GM23248 (cell line): Measurements from ENCODE around the gene SLC25A34. TPM values are rescaled to one million over a fixed set of nuclear protein-coding genes. Genes with fewer than 3 reads are reported as not detected.

Experiments
- DNase-seq: peaks from one replicate; pipeline ENCODE4 v3.0.0-alpha.2; 2015
- H2AFZ ChIP-seq: fragments of 200-600 bp; sonication (generic); 2 replicates; pipeline ENCODE4 v1.6.1; 2016; ENCODE audit warnings: antibody characterized with exemption
- H3F3A ChIP-seq: fragments of 200-600 bp; sonication (generic); 2 replicates; pipeline ENCODE4 v1.6.1; 2016; ENCODE audit warnings: mild to moderate bottlenecking, antibody characterized with exemption, mixed run types; ENCODE audit not compliant: insufficient read depth
- H3K27ac ChIP-seq: fragments of 200-600 bp; sonication (generic); 2 replicates; pipeline ENCODE4 v1.5.1; 2016; ENCODE audit warnings: mild to moderate bottlenecking
- H3K27me3 ChIP-seq: fragments of 200-600 bp; sonication (generic); replicated peaks from 2 replicates; pipeline ENCODE4 v1.6.1; 2016; ENCODE audit warnings: mild to moderate bottlenecking; ENCODE audit not compliant: insufficient read depth
- H3K36me3 ChIP-seq: fragments of 200-600 bp; sonication (generic); 2 replicates; pipeline ENCODE4 v1.6.1; 2016; ENCODE audit warnings: low read depth, mild to moderate bottlenecking
- H3K4me1 ChIP-seq: fragments of 200-600 bp; sonication (generic); 2 replicates; pipeline ENCODE4 v1.6.1; 2016; ENCODE audit warnings: mild to moderate bottlenecking; ENCODE audit not compliant: insufficient read depth
- H3K4me2 ChIP-seq: fragments of 200-600 bp; sonication (generic); one replicate; pipeline ENCODE4 v1.6.1; 2016; ENCODE audit warnings: mild to moderate bottlenecking; ENCODE audit not compliant: unreplicated experiment
- H3K4me3 ChIP-seq: fragments of 200-600 bp; sonication (generic); 2 replicates; pipeline ENCODE4 v1.5.1; 2016; ENCODE audit warnings: mild to moderate bottlenecking
- H3K79me2 ChIP-seq: fragments of 200-600 bp; sonication (generic); 2 replicates; pipeline ENCODE4 v1.6.1; 2016; ENCODE audit warnings: mild to moderate bottlenecking; ENCODE audit not compliant: insufficient read depth
- H3K9ac ChIP-seq: fragments of 200-600 bp; sonication (generic); 2 replicates; pipeline ENCODE4 v1.6.1; 2016; ENCODE audit warnings: mild to moderate bottlenecking
- H3K9me2 ChIP-seq: fragments of 200-600 bp; sonication (generic); 2 replicates; pipeline ENCODE4 v1.6.1; 2016; ENCODE audit warnings: mixed run types, mild to moderate bottlenecking, moderate library complexity; ENCODE audit not compliant: insufficient read depth
- H3K9me3 ChIP-seq: fragments of 200-600 bp; sonication (generic); one replicate; pipeline ENCODE4 v1.6.1; 2017; ENCODE audit warnings: low read depth
- H4K20me1 ChIP-seq: fragments of 200-600 bp; sonication (generic); 2 replicates; pipeline ENCODE4 v1.6.0; 2016; ENCODE audit not compliant: insufficient read depth
- EZH2 ChIP-seq: fragments of 200-600 bp; sonication (generic); IDR thresholded peaks from 2 replicates; pipeline ENCODE4 v1.6.1; 2018; ENCODE audit warnings: antibody characterized with exemption, mild to moderate bottlenecking; ENCODE audit not compliant: insufficient read depth, poor library complexity, severe bottlenecking
- EZH2phosphoT487 ChIP-seq: fragments of 200-600 bp; sonication (generic); IDR thresholded peaks from 2 replicates; pipeline ENCODE4 v1.6.1; 2018; ENCODE audit warnings: antibody characterized with exemption, moderate library complexity, mild to moderate bottlenecking, low read depth; ENCODE audit not compliant: insufficient read depth
- WGBS, 2 experiments: methylation state at CpG; one replicate each; pipeline ENCODE4 v1.1.6; 2015 to 2017; ENCODE audit warnings: low lambda C conversion rate in 2 of 2, low coverage in 1 of 2; ENCODE audit errors: missing lambda C conversion rate in 2 of 2; 5-methylcytosine and 5-hydroxymethylcytosine counted together
- in situ Hi-C: fragments of 300-500 bp; cut with MboI; formaldehyde crosslinking; loops from 2 replicates; pipeline ENCODE4 v1.15.0; 2020
- polyA plus RNA-seq: library from polyadenylated mRNA; unstranded; fragments of >200 nt; fragmentation: Nextera tagmentation; extraction: Ambion mirVana; gene quantifications from 2 replicates; pipeline ENCODE4 v1.2.1, GENCODE V29; 2016
- total RNA-seq: library from RNA; depleted of rRNA; stranded (reverse); fragments of >200 nt; shearing (Covaris generic); gene quantifications from 2 replicates; pipeline ENCODE4 v1.2.3, GENCODE V29; 2014

Gene SLC25A34
- total and polyA plus RNA-seq, 2 experiments from 2014 or later, result 0.20 to 0.54 TPM

- Histone ChIP-seq H3K27ac (peak overlapping the region; percentile 96), H3K9me2 (no peaks in the 10 kb centered on the region), H3K9ac (peak overlapping the region; percentile 81), H3K79me2 (peaks cover 90% of the 10 kb centered on the region), H3K27me3 (no peaks in the 10 kb centered on the region), H3K9me3 (no peaks in the 10 kb centered on the region), H3K4me2 (peak overlapping the region; percentile 50), H4K20me1 (0 out of 2 replicates have a peak, but pooled peaks cover 6% of the 10 kb centered on the region), H2AFZ (0 out of 2 replicates have a peak overlapping the region, but pooled peaks have one; percentile 2), H3K4me3 (peak overlapping the region; percentile 39; the same call in 1 of the 2 replicates), H3K4me1 (peaks cover 32% of the 10 kb centered on the region), H3F3A (peaks cover 26% of the 10 kb centered on the region), H3K36me3 (no peaks in the 10 kb centered on the region)
- in situ Hi-C loops, result no loop called here
- DNase-seq, result peak; percentile 49
- WGBS, 2 experiments, result 47 to 53% methylated on average over 17 of the region's 17 CpGs
- TF ChIP-seq EZH2phosphoT487 (no peak), EZH2 (no peak)
Observed at GRCh38 chr1:15704526-15705183, 31.4 kb upstream of the SLC25A34 start.

GRCh38 chr1:15705184-15705566 lies 30.9 kb upstream of the SLC25A34 start:
- in situ Hi-C loops, result no loop called here
- peaks cover 26% of the 10 kb centered on the region for H3F3A ChIP-seq
- 91 to 93% methylated on average over 11 of the region's 11 CpGs for WGBS, 2 experiments

GRCh38 chr1:15706751-15707150 lies 29.3 kb upstream of the SLC25A34 start:
- H3K27ac ChIP-seq, result no peak overlapping the region
- in situ Hi-C loops, result no loop called here
- no peaks in the 10 kb centered on the region for H3K27me3 ChIP-seq
- H3K9ac ChIP-seq, result no peak overlapping the region
- WGBS, 2 experiments, result 79 to 82% methylated on average over 7 of the region's 7 CpGs
- no peak for TF ChIP-seq EZH2phosphoT487
- no peak for TF ChIP-seq EZH2
- no peaks in the 10 kb centered on the region for H3K9me3 ChIP-seq
- no peaks in the 10 kb centered on the region for H3K36me3 ChIP-seq
- no peak overlapping the region for H3K4me2 ChIP-seq
- peaks cover 26% of the 10 kb centered on the region for H3K4me1 ChIP-seq
- H2AFZ ChIP-seq, result no peak overlapping the region
- no peak for DNase-seq
- H3K79me2 ChIP-seq, result peaks cover 90% of the 10 kb centered on the region
- peaks cover 26% of the 10 kb centered on the region for H3F3A ChIP-seq
- H3K9me2 ChIP-seq, result no peaks in the 10 kb centered on the region
- no peak overlapping the region for H3K4me3 ChIP-seq
- H4K20me1 ChIP-seq, result 0 out of 2 replicates have a peak, but pooled peaks cover 6% of the 10 kb centered on the region

More at GRCh38 chr1:15705184-15705566, 30.9 kb upstream of the SLC25A34 start:
- H3K9ac ChIP-seq, result peak overlapping the region; percentile 81
- no peaks in the 10 kb centered on the region for H3K9me2 ChIP-seq
- TF ChIP-seq EZH2 (no peak), EZH2phosphoT487 (no peak)
- no peak overlapping the region for H3K4me3 ChIP-seq
- 0 out of 2 replicates have a peak, but pooled peaks cover 6% of the 10 kb centered on the region for H4K20me1 ChIP-seq
- no peak for DNase-seq
- H2AFZ ChIP-seq, result no peak overlapping the region
- H3K27me3 ChIP-seq, result no peaks in the 10 kb centered on the region
- H3K4me2 ChIP-seq, result no peak overlapping the region
- H3K36me3 ChIP-seq, result no peaks in the 10 kb centered on the region
- H3K9me3 ChIP-seq, result no peaks in the 10 kb centered on the region
- peaks cover 90% of the 10 kb centered on the region for H3K79me2 ChIP-seq
- H3K4me1 ChIP-seq, result peaks cover 32% of the 10 kb centered on the region
- peak overlapping the region; percentile 96 for H3K27ac ChIP-seq

GRCh38 chr1:15707239-15707925 lies 28.7 kb upstream of the SLC25A34 start:
- DNase-seq, result no peak
- Histone ChIP-seq H4K20me1 (0 out of 2 replicates have a peak, but pooled peaks cover 6% of the 10 kb centered on the region), H3K9ac (no peak overlapping the region), H3K27me3 (no peaks in the 10 kb centered on the region), H3F3A (peaks cover 22% of the 10 kb centered on the region), H3K79me2 (peaks cover 90% of the 10 kb centered on the region), H3K9me2 (no peaks in the 10 kb centered on the region), H3K36me3 (no peaks in the 10 kb centered on the region), H3K4me2 (no peak overlapping the region), H3K9me3 (no peaks in the 10 kb centered on the region), H3K27ac (no peak overlapping the region), H2AFZ (no peak overlapping the region), H3K4me3 (no peak overlapping the region), H3K4me1 (peaks cover 26% of the 10 kb centered on the region)
- in situ Hi-C loops, result no loop called here
- 52 to 53% methylated on average over 8 of the region's 8 CpGs for WGBS, 2 experiments
- TF ChIP-seq EZH2phosphoT487 (no peak), EZH2 (no peak)
